SK-N-SH treated with all-trans-retinoic acid at 6 μM for 48 hours (cell line): Measurements from ENCODE around the gene JRKL.

Experiments
- ARNTL ChIP-seq: fragments of 450-650 bp; formaldehyde crosslinking; IDR thresholded peaks from 2 replicates; pipeline ENCODE4 v1.5.0; 2020; ENCODE audit warnings: low read depth, mild to moderate bottlenecking, moderate library complexity, borderline replicate concordance
- ESRRG ChIP-seq: fragments of 250-450 bp; sonication (Bioruptor Pico); IDR thresholded peaks from 2 replicates; pipeline ENCODE4 v1.6.1; 2021; ENCODE audit warnings: mild to moderate bottlenecking
- ISL1 ChIP-seq: fragments of 250-450 bp; sonication (Bioruptor Pico); IDR thresholded peaks from 2 replicates; pipeline ENCODE4 v2.1.2; 2022; ENCODE audit warnings: mild to moderate bottlenecking, moderate library complexity
- OSR1 ChIP-seq: fragments of 250-450 bp; sonication (Bioruptor Pico); IDR thresholded peaks from 2 replicates; pipeline ENCODE4 v1.8.0; 2022; ENCODE audit warnings: moderate library complexity, mild to moderate bottlenecking, inconsistent platforms
- TCF4 ChIP-seq: fragments of 250-450 bp; sonication (Bioruptor Pico); IDR thresholded peaks from 2 replicates; pipeline ENCODE4 v1.8.0; 2021; ENCODE audit warnings: mild to moderate bottlenecking, moderate library complexity, borderline replicate concordance
- ZFP3 ChIP-seq: fragments of 250-450 bp; sonication (Bioruptor Pico); IDR thresholded peaks from 2 replicates; pipeline ENCODE4 v1.5.0; 2020; ENCODE audit warnings: mild to moderate bottlenecking, moderate library complexity
- ZNF565 ChIP-seq: fragments of 450-650 bp; formaldehyde crosslinking; conservative IDR thresholded peaks from 2 replicates; pipeline ENCODE4 v1.5.0; 2020; ENCODE audit warnings: low read depth, mild to moderate bottlenecking, moderate library complexity
- ZNF70 ChIP-seq: fragments of 450-650 bp; formaldehyde crosslinking; IDR thresholded peaks from 2 replicates; pipeline ENCODE4 v1.5.0; 2020; ENCODE audit warnings: mild to moderate bottlenecking, moderate library complexity
- ZNF8 ChIP-seq: fragments of 450-650 bp; formaldehyde crosslinking; IDR thresholded peaks from 2 replicates; pipeline ENCODE4 v1.5.0; 2020; ENCODE audit warnings: mild to moderate bottlenecking, moderate library complexity
- TF ChIP-seq, protein P1 (sequence below): fragments of 250-450 bp; sonication (Bioruptor Pico); IDR thresholded peaks from 2 replicates; pipeline ENCODE4 v1.5.1; 2020; ENCODE audit warnings: low read depth, mild to moderate bottlenecking, moderate library complexity
- TF ChIP-seq, protein P2 (sequence below): fragments of 250-450 bp; sonication (Bioruptor Pico); IDR thresholded peaks from 2 replicates; pipeline ENCODE4 v1.5.0; 2020; ENCODE audit warnings: mild to moderate bottlenecking, moderate library complexity
- TF ChIP-seq, protein P3 (sequence below): fragments of 250-450 bp; sonication (Bioruptor Pico); IDR thresholded peaks from 2 replicates; pipeline ENCODE4 v1.8.0; 2020; ENCODE audit warnings: mild to moderate bottlenecking, moderate library complexity, borderline replicate concordance

DNA sequence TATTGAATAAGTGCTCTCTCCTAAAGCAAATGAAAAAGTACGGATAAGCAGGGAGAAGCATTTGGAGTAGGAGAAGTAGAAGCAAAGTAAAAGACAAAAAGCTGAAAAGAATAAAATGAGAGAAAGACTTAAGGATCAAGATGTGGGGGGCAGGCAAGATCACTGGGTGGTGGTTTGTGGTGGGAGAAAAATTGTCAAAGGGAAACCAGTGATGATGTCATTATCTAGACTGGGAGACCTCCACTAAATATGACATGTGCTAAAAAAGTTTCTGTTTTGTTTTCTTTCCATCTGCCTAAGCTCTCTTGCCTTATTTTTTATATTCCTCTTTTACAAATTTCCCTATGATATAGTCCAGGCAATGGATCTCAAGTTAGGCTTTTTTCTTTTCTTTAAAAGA, 32.0 kb upstream of the JRKL start:
- TF ChIP-seq, protein P1, sequence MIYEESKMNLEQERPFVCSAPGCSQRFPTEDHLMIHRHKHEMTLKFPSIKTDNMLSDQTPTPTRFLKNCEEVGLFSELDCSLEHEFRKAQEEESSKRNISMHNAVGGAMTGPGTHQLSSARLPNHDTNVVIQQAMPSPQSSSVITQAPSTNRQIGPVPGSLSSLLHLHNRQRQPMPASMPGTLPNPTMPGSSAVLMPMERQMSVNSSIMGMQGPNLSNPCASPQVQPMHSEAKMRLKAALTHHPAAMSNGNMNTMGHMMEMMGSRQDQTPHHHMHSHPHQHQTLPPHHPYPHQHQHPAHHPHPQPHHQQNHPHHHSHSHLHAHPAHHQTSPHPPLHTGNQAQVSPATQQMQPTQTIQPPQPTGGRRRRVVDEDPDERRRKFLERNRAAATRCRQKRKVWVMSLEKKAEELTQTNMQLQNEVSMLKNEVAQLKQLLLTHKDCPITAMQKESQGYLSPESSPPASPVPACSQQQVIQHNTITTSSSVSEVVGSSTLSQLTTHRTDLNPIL (CRISPR knock-in tag): no peak
- TF ChIP-seq, protein P2, sequence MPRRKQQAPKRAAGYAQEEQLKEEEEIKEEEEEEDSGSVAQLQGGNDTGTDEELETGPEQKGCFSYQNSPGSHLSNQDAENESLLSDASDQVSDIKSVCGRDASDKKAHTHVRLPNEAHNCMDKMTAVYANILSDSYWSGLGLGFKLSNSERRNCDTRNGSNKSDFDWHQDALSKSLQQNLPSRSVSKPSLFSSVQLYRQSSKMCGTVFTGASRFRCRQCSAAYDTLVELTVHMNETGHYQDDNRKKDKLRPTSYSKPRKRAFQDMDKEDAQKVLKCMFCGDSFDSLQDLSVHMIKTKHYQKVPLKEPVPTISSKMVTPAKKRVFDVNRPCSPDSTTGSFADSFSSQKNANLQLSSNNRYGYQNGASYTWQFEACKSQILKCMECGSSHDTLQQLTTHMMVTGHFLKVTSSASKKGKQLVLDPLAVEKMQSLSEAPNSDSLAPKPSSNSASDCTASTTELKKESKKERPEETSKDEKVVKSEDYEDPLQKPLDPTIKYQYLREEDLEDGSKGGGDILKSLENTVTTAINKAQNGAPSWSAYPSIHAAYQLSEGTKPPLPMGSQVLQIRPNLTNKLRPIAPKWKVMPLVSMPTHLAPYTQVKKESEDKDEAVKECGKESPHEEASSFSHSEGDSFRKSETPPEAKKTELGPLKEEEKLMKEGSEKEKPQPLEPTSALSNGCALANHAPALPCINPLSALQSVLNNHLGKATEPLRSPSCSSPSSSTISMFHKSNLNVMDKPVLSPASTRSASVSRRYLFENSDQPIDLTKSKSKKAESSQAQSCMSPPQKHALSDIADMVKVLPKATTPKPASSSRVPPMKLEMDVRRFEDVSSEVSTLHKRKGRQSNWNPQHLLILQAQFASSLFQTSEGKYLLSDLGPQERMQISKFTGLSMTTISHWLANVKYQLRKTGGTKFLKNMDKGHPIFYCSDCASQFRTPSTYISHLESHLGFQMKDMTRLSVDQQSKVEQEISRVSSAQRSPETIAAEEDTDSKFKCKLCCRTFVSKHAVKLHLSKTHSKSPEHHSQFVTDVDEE: no peak
- no peak for TF ChIP-seq ARNTL (CRISPR knock-in tag)
- TF ChIP-seq ISL1 (CRISPR knock-in tag): no peak
- TF ChIP-seq ZNF70 (CRISPR knock-in tag): no peak
- TF ChIP-seq OSR1 (CRISPR knock-in tag): no peak
- TF ChIP-seq, protein P3, sequence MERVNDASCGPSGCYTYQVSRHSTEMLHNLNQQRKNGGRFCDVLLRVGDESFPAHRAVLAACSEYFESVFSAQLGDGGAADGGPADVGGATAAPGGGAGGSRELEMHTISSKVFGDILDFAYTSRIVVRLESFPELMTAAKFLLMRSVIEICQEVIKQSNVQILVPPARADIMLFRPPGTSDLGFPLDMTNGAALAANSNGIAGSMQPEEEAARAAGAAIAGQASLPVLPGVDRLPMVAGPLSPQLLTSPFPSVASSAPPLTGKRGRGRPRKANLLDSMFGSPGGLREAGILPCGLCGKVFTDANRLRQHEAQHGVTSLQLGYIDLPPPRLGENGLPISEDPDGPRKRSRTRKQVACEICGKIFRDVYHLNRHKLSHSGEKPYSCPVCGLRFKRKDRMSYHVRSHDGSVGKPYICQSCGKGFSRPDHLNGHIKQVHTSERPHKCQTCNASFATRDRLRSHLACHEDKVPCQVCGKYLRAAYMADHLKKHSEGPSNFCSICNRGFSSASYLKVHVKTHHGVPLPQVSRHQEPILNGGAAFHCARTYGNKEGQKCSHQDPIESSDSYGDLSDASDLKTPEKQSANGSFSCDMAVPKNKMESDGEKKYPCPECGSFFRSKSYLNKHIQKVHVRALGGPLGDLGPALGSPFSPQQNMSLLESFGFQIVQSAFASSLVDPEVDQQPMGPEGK (CRISPR knock-in tag): no peak
- TF ChIP-seq ESRRG (CRISPR knock-in tag): no peak
- no peak for TF ChIP-seq TCF4
- TF ChIP-seq ZNF8: no peak
- TF ChIP-seq ZFP3 (CRISPR knock-in tag): no peak
- TF ChIP-seq ZNF565 (CRISPR knock-in tag): no peak
